Activated naive CD8-positive, alpha-beta T cell treated with anti-CD3 and anti-CD28 coated beads for 36 hours (primary cell): ENCODE results near the gene URGCP. TPM values are rescaled to one million over a fixed set of nuclear protein-coding genes. Genes with fewer than 3 reads are reported as not detected.
A peak's percentile ranks its signal among the peaks of the same experiment; 100 is the strongest.

Source experiments
- DNase-seq: peaks from one replicate; pipeline ENCODE4 v3.0.0; 2021
- H3K27ac Mint-ChIP-seq: one replicate; pipeline ENCODE4 v1.8.0; 2022; ENCODE audit warnings: mild to moderate bottlenecking, moderate library complexity, mixed read lengths
- H3K27me3 Mint-ChIP-seq: one replicate; pipeline ENCODE4 v1.8.0; 2022; ENCODE audit warnings: mild to moderate bottlenecking, mixed read lengths
- H3K36me3 Mint-ChIP-seq: one replicate; pipeline ENCODE4 v1.8.0; 2021; ENCODE audit warnings: mild to moderate bottlenecking, mixed read lengths
- H3K4me1 Mint-ChIP-seq: one replicate; pipeline ENCODE4 v1.8.0; 2021; ENCODE audit warnings: mixed read lengths
- H3K4me3 Mint-ChIP-seq: one replicate; pipeline ENCODE4 v1.8.0; 2022; ENCODE audit warnings: mild to moderate bottlenecking, moderate library complexity, mixed read lengths
- H3K9me3 Mint-ChIP-seq: one replicate; pipeline ENCODE4 v1.8.0; 2022; ENCODE audit warnings: mixed read lengths
- total RNA-seq, 2 experiments: library from RNA; stranded (reverse); gene quantifications; one replicate each; pipeline ENCODE4 v1.2.3, GENCODE V29; 2021

URGCP gene
- total RNA-seq, 2 experiments from 2014 or later = 24.3 to 26.1 TPM

DNA sequence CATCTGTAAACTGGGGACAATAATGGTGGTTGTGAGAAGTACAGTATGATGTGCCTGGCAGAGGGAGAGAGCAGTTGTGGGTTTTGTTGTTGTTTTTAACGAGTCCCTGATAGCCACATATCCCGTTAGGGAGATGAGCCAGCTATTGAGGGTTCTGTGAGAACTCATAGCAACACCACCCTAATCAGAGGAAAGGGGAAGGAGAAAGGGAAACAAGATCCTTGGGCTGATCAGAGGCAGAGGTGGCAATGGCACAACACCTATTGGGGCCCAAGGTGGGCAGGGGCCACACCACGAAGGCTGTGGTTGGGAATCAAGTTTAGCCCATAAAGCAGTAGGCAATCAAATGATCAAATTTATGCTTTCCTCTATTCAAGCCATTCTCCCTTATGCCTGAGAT is 35.3 kb downstream of the URGCP start:
- no peak for DNase-seq
- no peaks in the 10 kb centered on the region for H3K27me3 Mint-ChIP-seq
- H3K4me1 Mint-ChIP-seq = peaks cover 23% of the 10 kb centered on the region
- no peak overlapping the region for H3K4me3 Mint-ChIP-seq
- H3K36me3 Mint-ChIP-seq = peaks cover 22% of the 10 kb centered on the region
- no peaks in the 10 kb centered on the region for H3K9me3 Mint-ChIP-seq
- H3K27ac Mint-ChIP-seq = no peak overlapping the region

DNA sequence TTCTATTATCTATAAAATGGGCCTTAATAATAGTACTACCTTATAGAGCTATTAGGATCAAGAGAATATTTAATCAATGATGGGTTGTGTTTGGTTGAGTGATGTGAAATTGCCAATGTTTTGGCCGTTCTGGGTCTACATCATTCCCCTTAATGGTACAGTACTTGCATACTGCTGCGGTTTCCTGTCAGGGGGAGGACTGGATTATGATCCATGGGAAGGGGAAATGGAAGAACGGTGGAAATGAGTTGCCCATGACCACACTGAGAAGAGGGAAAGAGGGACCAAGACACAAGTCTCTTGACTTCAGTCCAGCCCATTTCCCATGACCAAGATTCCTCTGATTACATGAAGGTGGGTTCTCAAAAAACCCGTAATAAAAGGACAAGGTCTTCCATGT is 36.1 kb downstream of the URGCP start:
- H3K9me3 Mint-ChIP-seq = no peaks in the 10 kb centered on the region
- no peaks in the 10 kb centered on the region for H3K27me3 Mint-ChIP-seq
- H3K36me3 Mint-ChIP-seq = peaks cover 29% of the 10 kb centered on the region
- H3K4me3 Mint-ChIP-seq = peak overlapping the region; percentile 0
- H3K4me1 Mint-ChIP-seq = peaks cover 23% of the 10 kb centered on the region
- no peak overlapping the region for H3K27ac Mint-ChIP-seq
- DNase-seq = no peak

DNA sequence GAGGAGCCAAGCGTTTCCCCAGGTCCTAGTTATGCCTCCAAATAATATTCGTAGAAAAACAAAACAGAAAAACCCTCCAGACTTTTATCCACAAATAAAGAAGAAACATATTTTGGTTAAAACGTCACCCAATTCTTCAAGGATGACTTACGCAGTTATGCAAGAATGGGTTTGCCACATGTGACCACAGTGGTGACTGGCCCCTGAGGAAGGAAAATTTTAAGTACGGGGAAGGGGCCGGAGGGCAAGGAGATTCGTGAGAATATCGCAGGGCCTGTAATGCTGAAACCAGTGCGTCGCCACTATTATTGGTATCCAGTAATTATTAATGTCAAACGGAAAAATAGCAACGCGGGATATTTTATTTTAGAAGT is 36.5 kb downstream of the URGCP start:
- Mint-ChIP-seq H3K9me3 (no peaks in the 10 kb centered on the region), H3K4me1 (peaks cover 23% of the 10 kb centered on the region), H3K4me3 (peak overlapping the region; percentile 86), H3K27me3 (no peaks in the 10 kb centered on the region), H3K27ac (peak overlapping the region; percentile 85), H3K36me3 (peaks cover 32% of the 10 kb centered on the region)
- DNase-seq = peak; percentile 26

DNA sequence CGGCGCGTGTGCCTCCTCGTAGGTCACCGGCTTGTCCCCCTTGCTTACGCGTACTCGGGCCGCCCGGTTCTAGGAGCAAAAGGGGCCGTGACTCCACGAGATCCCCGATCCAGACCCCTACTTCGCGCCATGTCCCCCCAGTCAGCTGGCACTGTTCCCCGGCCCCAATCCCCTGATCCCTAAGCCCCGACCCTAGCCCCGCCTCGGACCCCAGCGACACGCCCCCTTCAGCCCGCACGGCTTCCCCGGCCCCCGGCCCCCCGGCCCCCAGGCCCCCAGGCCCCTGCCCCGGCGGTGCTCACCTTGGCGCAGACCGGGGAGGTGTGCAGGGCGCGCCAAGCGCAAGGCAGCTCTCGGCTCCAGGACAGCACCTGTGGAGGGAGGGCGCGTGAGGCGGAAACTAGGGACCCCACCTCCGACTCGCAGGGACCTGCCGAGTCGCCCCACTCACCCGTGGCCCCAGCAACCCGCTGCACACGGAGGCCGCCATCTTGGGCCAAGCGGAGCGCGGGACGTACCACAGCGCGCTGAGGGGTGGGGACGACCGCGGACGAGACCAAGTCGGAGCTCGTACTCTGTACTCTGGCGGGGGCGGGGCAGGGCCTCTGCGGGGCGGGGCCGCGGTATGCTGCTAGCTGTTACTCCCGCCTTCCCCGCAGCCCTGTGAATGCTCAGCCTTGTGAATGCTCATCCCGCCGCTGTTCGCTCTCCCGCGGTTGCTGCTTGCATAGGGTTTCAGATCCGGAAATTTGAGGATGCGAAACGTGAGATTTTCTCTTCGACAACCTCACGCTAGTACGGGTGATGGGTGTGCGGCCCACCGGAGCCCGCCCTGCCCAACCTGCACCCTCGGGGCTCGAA is 37.2 kb downstream of the URGCP start, which contains the start of gene MRPS24:
MRPS24 (minus strand) TSS at position 512 of the 861 bp plus-strand sequence; CDS start at position 490, 22 bp downstream.
- Mint-ChIP-seq H3K9me3 (no peaks in the 10 kb centered on the region), H3K27me3 (no peaks in the 10 kb centered on the region), H3K4me1 (peaks cover 23% of the 10 kb centered on the region)

DNA sequence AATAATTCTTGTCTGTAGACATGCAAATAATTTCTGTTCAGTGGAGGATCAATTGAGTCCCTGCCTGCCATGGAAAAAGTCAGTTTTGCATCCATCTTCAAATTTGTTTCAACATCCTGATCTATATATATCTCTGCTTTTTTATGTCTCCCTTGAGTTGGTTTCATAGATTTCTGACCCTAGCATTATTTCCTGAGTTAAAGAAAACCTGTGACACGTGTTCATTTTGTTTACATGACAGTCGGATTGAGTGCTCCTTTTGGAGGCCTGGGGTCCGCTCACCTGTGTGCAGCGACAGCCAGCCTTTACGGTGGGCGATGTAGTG is 37.8 kb downstream of the URGCP start:
- no peak for DNase-seq
- peak overlapping the region; percentile 85 for H3K27ac Mint-ChIP-seq
- H3K4me1 Mint-ChIP-seq = peaks cover 23% of the 10 kb centered on the region
- H3K27me3 Mint-ChIP-seq = no peaks in the 10 kb centered on the region
- no peaks in the 10 kb centered on the region for H3K9me3 Mint-ChIP-seq
- H3K4me3 Mint-ChIP-seq = peak overlapping the region; percentile 86
- peaks cover 28% of the 10 kb centered on the region for H3K36me3 Mint-ChIP-seq

More for the DNA sequence above, 37.2 kb downstream of the URGCP start, which contains the start of gene MRPS24:
- Mint-ChIP-seq H3K36me3 (peaks cover 30% of the 10 kb centered on the region), H3K4me3 (peak within 1 kb of the TSS; percentile 86), H3K27ac (peak within 1 kb of the TSS; percentile 85)
- DNase-seq = peak; percentile 91

DNA sequence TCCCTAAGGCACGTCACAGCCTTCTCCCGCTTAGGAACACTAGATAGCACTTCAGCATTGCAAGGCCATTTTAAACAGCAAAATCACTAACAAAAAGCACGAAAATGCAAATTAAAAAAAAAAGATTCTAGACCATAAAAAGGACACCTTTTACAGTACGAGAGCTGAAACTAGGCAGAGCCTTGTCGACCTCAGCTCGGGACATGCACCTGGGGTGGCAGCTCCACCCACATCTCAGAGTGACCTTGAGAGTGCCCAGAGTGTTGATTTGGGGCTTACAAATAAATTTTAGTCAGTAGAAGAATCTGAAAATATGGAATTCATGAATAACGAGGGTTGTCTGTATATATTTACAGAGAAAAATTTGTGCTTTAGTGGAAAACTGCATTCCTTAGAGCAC is 38.2 kb downstream of the URGCP start:
- H3K27ac Mint-ChIP-seq = peak overlapping the region; percentile 85
- DNase-seq = no peak
- H3K9me3 Mint-ChIP-seq = no peaks in the 10 kb centered on the region
- H3K27me3 Mint-ChIP-seq = no peaks in the 10 kb centered on the region
- peak overlapping the region; percentile 86 for H3K4me3 Mint-ChIP-seq
- H3K4me1 Mint-ChIP-seq = peaks cover 23% of the 10 kb centered on the region
- H3K36me3 Mint-ChIP-seq = peaks cover 26% of the 10 kb centered on the region

DNA sequence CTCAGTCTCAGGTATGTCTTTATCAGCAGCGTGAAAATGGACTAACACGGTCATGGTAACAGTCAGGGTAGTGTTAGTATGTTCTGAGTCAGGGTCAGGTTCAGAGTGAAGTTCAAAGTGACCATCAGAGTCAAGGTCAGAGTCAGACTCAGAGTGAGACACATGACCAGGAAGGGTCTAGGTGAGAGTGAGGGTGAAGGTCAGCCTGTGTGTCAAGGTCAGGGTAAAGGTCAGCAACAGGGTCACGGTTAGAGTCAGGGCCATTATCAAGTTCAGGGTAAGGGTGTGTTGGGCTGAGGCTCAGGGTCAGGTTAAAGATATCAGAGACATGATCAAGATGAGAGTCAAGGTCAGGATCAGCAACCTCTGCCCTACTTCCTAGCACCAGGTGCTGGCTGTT is 41.1 kb downstream of the URGCP start:
- Mint-ChIP-seq H3K9me3 (no peaks in the 10 kb centered on the region), H3K36me3 (peaks cover 26% of the 10 kb centered on the region), H3K4me1 (peaks cover 17% of the 10 kb centered on the region), H3K27ac (no peak overlapping the region), H3K4me3 (no peak overlapping the region), H3K27me3 (no peaks in the 10 kb centered on the region)
- no peak for DNase-seq

DNA sequence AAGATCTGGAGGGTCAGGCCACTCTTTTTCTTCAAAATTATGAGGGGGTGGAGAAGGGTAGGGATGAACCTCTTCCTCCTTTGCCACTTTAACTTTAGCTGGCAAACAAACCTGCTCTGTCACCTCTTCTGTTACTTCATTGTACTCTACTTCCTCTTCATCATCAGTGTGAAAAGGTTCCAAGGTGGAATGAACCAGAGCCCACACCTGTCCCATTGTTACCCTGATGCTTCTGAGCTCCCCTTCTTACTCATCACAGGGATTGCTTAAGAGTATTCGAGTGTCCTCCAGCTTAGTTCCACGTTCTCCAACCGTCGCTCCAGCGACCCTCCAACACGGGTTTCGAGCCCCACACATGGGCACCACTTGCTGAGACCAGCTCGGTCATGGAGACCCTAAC is 42.3 kb downstream of the URGCP start:
- Mint-ChIP-seq H3K27ac (no peak overlapping the region), H3K4me1 (peaks cover 10% of the 10 kb centered on the region), H3K4me3 (no peak overlapping the region), H3K9me3 (no peaks in the 10 kb centered on the region), H3K36me3 (peaks cover 26% of the 10 kb centered on the region), H3K27me3 (no peaks in the 10 kb centered on the region)
- DNase-seq = no peak

DNA sequence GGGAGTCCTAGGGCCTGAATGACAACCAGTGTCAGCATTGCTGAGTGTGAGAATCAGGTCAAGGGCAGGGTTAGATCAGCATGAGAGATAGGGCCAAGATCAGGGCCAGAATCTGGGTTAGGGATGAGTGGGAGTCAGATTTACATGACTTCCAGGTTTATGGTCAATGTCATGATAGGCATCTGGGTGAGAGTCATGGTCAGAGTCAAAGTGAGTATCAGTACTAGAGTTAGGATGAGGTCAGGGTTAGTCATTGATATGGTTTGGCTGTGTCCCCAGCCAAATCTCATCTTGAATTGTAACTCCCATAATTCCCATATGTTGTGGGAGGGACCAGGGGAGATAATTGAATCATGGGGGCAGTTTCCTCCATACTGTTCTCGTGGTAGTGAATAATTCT is 49.4 kb downstream of the URGCP start:
- no peaks in the 10 kb centered on the region for H3K4me1 Mint-ChIP-seq
- no peak for DNase-seq
- H3K4me3 Mint-ChIP-seq = no peak overlapping the region
- no peaks in the 10 kb centered on the region for H3K27me3 Mint-ChIP-seq
- H3K9me3 Mint-ChIP-seq = no peaks in the 10 kb centered on the region
- H3K27ac Mint-ChIP-seq = no peak overlapping the region
- no peaks in the 10 kb centered on the region for H3K36me3 Mint-ChIP-seq

DNA sequence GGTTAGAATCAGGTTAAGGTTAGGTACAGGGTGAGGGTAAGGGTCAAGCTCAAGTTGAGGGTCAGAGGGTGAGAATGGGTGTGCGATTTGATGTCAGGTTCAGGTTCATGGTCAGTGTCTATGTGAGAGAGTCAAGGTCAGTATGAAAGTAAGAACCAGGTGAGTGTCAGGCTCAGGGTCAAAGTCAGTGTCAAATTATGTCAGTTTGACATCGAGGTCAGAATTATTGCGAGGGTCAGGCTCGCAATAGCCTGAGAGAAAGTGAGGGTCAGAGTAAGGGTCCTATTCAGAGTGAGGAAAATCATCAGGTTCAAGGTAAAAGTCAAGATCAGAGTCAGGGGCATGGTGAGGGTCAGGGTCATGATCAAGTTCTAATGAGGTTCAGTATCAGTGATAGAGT is 50.1 kb downstream of the URGCP start:
- Mint-ChIP-seq H3K27me3 (no peaks in the 10 kb centered on the region), H3K4me3 (no peak overlapping the region), H3K27ac (no peak overlapping the region), H3K4me1 (no peaks in the 10 kb centered on the region), H3K36me3 (no peaks in the 10 kb centered on the region), H3K9me3 (no peaks in the 10 kb centered on the region)
- DNase-seq = no peak

DNA sequence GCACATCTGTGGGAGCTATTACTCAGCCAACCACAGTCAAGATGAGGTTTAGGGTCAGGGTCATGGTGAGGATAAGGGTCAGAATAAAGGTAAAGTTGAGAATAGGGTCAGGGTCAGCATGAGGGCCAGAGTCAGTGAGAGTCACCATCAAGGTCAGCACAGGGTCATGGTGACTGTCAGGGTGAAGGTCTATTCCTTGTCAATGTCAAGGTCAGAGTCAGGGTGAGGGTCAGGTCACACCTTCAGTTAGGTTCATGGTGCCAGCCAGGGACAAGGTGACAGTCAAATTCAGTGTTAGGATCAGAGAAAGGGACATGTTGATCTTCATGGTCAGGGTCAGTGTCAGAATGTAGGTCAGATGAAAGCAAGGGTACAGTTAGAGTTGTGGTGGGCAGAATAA is 51.2 kb downstream of the URGCP start:
- no peak overlapping the region for H3K27ac Mint-ChIP-seq
- no peak for DNase-seq
- H3K27me3 Mint-ChIP-seq = no peaks in the 10 kb centered on the region
- no peaks in the 10 kb centered on the region for H3K36me3 Mint-ChIP-seq
- no peak overlapping the region for H3K4me3 Mint-ChIP-seq
- no peaks in the 10 kb centered on the region for H3K9me3 Mint-ChIP-seq
- no peaks in the 10 kb centered on the region for H3K4me1 Mint-ChIP-seq

DNA sequence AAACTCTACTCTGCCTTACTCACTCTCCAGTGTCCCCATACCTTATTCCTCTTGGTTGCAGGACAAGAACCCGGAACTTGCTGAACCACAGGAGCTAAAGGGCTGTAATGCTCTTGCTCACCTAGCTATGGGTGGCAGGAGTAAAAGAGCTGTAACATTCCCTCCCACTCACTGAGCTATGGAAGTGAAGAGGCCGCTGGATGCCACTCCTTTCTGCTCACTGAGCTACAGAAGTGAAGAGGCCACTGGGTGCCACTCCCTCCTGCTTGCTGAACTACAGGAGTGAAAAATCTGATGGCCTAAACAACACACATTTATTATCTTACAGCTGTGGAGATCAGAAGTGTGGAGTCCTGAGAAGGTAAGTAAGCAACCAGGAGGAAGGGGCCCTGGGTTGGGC is 54.6 kb downstream of the URGCP start:
- no peak overlapping the region for H3K27ac Mint-ChIP-seq
- H3K36me3 Mint-ChIP-seq = no peaks in the 10 kb centered on the region
- H3K9me3 Mint-ChIP-seq = no peaks in the 10 kb centered on the region
- H3K27me3 Mint-ChIP-seq = peaks cover 10% of the 10 kb centered on the region
- H3K4me3 Mint-ChIP-seq = no peak overlapping the region
- no peaks in the 10 kb centered on the region for H3K4me1 Mint-ChIP-seq
- DNase-seq = no peak

DNA sequence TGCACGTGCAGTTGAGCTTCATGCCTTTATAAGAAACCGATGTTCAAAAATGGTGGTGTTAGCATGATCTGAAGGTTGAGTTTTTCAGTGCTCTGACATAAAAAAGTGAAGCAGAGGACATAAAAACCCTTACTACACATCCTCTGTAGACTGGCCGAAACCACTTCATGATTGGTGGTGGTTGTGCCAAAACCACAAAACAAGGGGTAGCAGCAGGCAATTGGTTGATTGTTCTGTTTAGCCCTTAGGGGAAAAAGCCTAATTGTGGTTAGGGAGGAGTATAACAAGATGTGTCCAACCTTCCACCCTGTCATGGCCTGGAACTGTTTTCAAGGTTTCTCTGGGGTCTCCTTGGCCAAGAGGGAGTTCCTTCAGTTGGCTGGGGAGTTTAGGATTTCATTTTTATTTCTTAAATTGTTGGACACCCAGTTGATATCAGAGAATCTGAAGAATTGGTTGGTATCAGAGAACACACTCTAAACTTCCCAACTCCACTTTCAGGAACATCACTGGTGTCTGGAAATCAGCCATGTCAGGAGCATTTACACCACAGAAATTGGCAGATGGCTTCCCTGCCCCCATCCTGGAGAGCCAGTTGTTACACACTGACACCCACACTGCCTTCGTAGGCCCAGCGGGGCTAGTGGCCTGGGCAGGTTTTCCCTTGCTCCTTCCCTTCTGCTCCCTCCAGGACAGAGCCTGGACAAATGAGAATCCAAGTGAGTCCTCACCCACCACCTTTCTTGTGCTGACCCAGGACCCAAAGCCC is 55.9 kb downstream of the URGCP start:
- Mint-ChIP-seq H3K4me1 (no peaks in the 10 kb centered on the region), H3K9me3 (no peaks in the 10 kb centered on the region), H3K27ac (no peak overlapping the region), H3K36me3 (no peaks in the 10 kb centered on the region), H3K4me3 (no peak overlapping the region), H3K27me3 (peaks cover 10% of the 10 kb centered on the region)
- DNase-seq = no peak

DNA sequence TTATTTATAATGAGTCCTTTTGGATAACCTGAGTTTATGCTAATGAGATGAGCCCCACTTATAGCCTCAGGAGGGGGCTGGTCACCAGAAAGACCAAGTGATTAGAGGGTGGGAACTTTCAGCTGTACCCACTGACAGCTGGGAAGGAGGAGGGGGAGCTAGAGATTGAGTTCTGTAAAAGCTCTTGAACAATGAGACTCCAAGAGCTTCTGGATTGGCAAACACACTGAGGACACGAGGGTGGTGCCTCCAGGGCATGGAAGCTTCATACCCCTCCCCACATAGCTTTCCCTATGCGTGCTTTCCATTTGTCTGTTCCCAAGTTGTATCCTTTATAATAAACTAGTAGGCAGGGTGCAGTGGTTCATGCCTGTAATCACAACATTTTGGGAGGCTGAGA is 57.3 kb downstream of the URGCP start:
- Mint-ChIP-seq H3K9me3 (no peaks in the 10 kb centered on the region), H3K27ac (no peak overlapping the region), H3K27me3 (peaks cover 10% of the 10 kb centered on the region), H3K4me1 (no peaks in the 10 kb centered on the region), H3K4me3 (no peak overlapping the region), H3K36me3 (no peaks in the 10 kb centered on the region)
- DNase-seq = no peak

DNA sequence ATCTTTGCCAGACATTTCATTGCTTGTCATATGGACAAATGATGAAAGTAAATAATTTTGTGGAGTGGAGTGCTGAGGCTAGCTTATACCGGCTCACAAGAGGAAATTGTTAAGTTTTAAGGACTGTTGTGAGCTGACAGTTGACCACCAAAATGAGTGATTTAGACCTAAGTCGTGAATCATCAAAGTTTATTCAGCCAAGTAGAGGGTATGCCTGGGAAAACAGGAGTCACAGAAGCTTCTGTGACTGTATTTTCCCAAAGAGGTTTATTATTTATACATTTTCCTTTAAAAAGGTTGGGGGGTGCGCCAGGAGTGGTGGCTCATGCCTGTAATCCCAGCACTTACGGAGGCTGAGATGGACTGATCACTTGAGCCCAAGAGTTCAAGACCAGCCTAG is 58.9 kb downstream of the URGCP start:
- Mint-ChIP-seq H3K27me3 (peaks cover 13% of the 10 kb centered on the region), H3K36me3 (no peaks in the 10 kb centered on the region), H3K4me3 (no peak overlapping the region), H3K9me3 (no peaks in the 10 kb centered on the region), H3K4me1 (no peaks in the 10 kb centered on the region), H3K27ac (no peak overlapping the region)
- no peak for DNase-seq

DNA sequence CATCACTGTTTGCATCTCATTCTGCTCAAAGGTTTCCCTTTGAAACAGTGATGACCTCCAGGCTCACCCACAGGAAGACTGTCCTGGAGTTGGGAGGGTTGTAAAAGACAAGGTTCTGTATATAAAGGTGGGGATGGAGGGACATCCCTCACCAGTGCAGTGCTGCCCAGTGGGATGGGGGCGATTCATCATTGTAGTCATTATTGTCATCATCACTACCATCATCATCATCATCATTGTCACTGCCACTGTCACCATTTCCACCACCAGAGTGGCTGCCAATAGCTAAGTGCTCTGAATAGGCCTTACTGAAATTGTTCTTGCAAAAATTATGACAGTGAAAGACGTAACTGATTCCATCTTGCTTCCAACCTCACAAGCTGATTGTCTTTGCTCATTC is 61.7 kb downstream of the URGCP start:
- no peaks in the 10 kb centered on the region for H3K36me3 Mint-ChIP-seq
- peaks cover 13% of the 10 kb centered on the region for H3K27me3 Mint-ChIP-seq
- H3K9me3 Mint-ChIP-seq = no peaks in the 10 kb centered on the region
- DNase-seq = no peak
- no peaks in the 10 kb centered on the region for H3K4me1 Mint-ChIP-seq
- no peak overlapping the region for H3K4me3 Mint-ChIP-seq
- no peak overlapping the region for H3K27ac Mint-ChIP-seq
